GM12891 (cell line): Measurements from ENCODE around the gene RFC2.
"Not testable (repeated sequence)": the region's sequence is repeated elsewhere in the genome, so short reads cannot be mapped to it uniquely, and the experiment has no call there.

ENCODE experiments used
- DNase-seq: peaks from one replicate; pipeline ENCODE4 v3.0.0; 2011; ENCODE audit warnings: low spot score; ENCODE audit not compliant: insufficient read length
- FAIRE-seq: peaks from 2 replicates; lab custom pipeline; 2011; peaks lifted over from hg19 to GRCh38; lab: Jason Lieb, UNC
- PAX5 ChIP-seq: IDR thresholded peaks from 2 replicates; pipeline ENCODE4 v1.6.1; 2011; ENCODE audit warnings: low read length, moderate library complexity, mild to moderate bottlenecking; ENCODE audit not compliant: insufficient read depth, severe bottlenecking
- POLR2A ChIP-seq: IDR thresholded peaks from 2 replicates; pipeline ENCODE4 v1.6.1; 2011; ENCODE audit warnings: low read depth, low read length, control low read depth
- POLR2AphosphoS5 ChIP-seq: IDR thresholded peaks from 2 replicates; pipeline ENCODE4 v1.6.1; 2011; ENCODE audit warnings: low read depth, low read length, control low read depth
- POU2F2 ChIP-seq: IDR thresholded peaks from 2 replicates; pipeline ENCODE4 v1.6.1; 2011; ENCODE audit warnings: low read depth, mild to moderate bottlenecking, control low read depth, low read length, moderate library complexity
- SPI1 ChIP-seq: IDR thresholded peaks from 2 replicates; pipeline ENCODE4 v1.6.1; 2011; ENCODE audit warnings: low read depth, low read length, control low read depth
- TAF1 ChIP-seq: IDR thresholded peaks from 2 replicates; pipeline ENCODE4 v1.6.1; 2011; ENCODE audit warnings: low read depth, low read length, control low read depth

The RFC2 gene

DNA sequence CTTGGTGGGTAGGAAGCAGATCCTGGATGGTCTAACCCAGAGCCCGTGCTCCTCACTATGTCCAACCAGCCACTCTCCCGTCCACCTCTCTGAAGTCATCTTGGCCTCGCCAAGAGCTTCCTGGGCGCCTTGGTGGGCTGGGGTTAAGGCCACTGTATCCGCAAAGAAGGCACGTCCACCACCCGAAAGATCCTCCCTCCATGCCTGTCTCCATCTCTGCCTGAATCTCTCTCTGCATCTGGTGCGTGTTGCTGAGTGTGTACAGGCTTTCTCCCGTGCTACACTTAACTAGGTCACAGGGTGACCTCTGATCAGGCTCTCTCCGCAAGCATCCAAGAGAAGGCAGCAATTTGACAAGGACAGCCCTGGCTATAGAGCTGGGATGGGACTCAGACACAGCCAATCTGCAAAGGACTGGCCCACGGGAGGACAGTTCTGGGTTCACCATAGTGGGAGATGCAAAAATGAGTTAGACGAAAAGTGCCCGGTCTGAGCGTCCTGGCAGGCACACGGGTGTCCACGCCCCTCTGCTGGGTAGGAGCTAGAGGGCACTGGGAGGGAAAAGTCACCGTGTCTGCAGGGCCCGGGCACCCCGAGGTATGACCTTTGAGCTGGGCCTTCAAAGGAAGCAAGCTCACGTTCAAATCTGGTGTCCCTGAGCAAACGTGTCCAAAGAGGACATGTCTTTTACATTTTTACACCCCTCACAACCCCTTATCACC is 9.4 kb upstream of the RFC2 start:
- FAIRE-seq (no peak), DNase-seq (no peak)
- TF ChIP-seq PAX5, result no peak

DNA sequence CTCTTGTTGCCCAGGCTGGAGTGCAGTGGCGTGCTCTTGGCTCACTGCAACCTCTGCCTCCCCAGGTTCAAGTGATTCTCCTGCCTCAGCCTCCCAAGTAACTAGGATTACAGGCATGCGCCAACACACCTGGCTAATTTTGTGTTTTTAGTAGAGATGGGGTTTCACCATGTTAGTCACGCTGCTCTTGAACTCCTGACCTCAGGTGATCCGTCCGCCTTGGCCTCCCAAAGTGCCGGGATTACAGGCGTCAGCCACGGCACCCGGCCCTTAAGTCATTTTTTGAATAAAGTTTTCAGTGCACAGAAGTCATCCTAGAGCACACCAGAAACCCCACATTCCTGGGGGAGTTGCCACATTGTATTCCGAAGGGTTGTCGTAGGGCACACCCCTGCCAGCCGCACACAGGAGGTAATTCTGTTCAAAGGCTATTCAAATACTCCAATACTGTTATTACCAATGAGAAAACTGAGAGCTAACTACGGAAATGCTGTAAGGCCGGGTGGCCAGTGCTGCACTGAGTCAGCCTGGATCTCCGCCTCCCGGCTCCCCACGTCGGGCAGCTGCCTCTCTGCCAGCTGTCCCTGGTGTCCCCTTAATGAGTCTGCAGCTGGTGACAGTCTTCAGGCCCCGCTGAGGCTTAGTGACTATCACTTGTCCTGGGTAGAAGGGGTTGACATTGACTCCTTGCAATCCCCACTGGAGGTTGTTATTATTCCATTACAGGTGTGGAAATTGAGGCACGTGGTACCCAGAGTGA is 8.6 kb upstream of the RFC2 start:
- no peak for FAIRE-seq
- TF ChIP-seq PAX5 (no peak), POU2F2 (no peak), POLR2AphosphoS5 (no peak), SPI1 (no peak), POLR2A (no peak), TAF1 (no peak)
- no peak for DNase-seq

DNA sequence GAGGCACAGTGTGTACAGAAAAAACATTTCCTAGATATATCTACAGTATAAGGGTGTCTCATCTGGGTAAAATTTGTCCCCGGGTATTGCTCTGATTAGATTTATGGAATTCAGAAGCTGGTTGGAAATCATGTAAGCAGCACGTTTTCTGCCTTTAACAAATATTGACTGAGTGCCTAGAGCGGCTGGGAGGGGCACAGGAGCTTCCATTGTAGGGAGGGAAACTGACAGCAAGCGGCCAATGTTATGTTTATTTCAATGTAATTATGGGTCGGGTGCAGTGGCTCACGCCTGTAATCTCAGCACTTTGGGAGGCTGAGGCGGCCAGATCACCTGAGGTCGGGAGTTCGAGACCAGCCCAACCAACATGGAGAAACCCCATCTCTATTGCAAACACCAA is 4.4 kb upstream of the RFC2 start:
- DNase-seq, result no peak
- no peak for FAIRE-seq
- no peak for TF ChIP-seq TAF1
- TF ChIP-seq POLR2AphosphoS5, result no peak
- no peak for TF ChIP-seq SPI1
- TF ChIP-seq POU2F2, result no peak
- no peak for TF ChIP-seq PAX5
- no peak for TF ChIP-seq POLR2A

DNA sequence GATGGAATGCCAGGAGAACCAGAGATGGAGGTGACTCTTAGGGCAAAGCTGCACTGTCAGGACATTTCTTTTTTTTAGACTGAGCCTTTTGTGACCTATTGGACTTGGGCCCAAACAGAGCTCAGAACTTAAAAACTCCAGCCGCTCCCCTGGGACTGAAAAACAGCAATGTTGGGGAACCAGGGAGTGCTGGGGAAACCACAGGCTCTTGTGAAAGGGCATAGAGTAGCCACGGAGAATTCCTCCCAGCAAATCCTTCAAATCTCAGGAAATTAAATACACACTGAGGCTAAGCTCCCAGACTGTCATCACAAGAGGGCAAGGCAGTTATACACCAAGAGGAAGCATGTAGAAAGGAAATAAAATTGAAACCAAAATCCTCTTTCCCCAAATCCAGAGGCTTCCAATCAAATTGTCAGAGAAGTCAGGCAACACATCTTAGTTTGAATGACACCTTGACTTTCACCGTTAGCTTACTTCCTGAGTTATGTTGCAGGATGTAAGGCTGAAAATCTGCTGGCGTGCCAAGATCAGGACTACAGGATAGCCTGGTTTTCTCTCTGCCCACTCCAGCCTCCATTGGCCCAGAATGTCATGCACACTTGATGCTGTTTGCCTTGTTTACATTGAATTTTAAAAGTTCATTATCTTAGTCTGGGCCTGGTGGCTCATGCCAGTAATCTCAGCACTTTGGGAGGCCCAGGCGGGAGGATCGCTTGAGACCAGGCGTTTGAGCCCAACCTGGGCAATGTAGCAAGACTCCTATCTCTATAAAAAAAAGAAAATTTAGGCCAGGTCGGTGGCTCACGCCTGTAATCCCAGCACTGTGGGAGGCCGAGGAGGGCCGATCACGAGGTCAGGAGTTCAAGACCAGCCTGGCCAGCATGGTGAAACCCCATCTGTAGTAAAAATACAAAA is 2.6 kb upstream of the RFC2 start:
- no peak for DNase-seq
- FAIRE-seq, result no peak
- TF ChIP-seq POU2F2, result no peak
- TF ChIP-seq SPI1, result no peak
- TF ChIP-seq POLR2AphosphoS5, result no peak
- TF ChIP-seq TAF1, result no peak
- TF ChIP-seq POLR2A, result no peak
- no peak for TF ChIP-seq PAX5

DNA sequence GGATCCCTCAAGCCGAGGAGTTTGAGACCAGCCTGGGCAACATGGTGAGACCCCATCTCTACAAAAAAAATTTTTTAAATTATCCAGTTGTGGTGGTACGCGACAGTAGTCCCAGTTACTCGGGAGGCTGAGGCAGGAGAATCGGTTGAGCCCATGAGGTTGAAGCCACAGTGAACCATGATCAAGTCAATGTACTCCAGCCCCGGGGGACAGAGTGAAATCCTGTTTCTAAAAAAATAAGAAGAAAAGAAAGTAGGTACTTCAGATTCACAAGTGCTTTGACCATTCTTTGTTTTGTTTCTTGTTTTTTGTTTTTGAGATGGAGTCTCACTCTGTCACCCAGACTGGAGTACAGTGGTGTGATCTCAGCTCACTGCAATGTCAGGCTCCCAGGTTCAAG is 1.3 kb upstream of the RFC2 start:
- not testable (repeated sequence) for DNase-seq, FAIRE-seq

DNA sequence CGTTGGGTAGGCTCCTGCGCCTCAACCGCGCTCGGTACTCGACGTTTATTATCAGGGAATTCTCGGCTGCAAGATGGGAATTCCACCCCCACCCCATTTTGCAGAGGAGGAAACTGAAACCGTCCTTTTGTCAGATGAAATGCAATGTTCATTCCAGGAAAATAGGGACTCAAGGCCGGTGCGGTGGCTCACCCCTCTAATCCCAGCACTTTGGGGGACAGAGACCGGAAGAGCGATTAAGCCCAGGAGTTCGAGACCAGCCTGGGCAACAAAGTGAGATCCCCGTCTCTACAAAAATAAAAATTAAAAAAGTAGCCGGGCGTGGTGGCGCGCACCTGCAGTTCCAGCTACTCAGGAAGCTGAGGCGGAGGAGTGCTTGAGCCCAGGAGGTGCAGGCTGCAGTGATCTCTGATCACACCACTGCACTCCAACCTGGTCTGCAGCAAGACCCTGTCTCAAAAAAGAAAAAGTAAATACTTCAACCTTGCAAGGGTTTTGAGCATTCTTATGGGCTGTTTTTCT is 720 bp upstream of the RFC2 start:
- no peak for DNase-seq
- TF ChIP-seq POLR2AphosphoS5 (no peak), SPI1 (no peak)
- no peak for FAIRE-seq

DNA sequence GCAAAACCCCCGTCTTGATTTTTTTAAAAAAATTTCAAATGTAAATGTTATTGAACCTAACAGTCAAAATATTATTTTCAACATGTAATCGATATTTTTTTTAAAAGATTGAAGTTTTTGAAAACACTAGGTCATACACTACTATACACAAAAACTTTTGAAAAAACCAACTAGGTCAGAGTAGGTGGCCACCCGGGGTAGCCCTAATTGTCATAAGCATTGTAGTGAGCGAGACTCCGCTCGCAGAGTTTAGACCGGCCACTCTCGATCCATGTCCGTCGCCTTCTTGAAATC is 417 bp downstream of the RFC2 start:
- DNase-seq (no peak), FAIRE-seq (no peak)
- TF ChIP-seq POU2F2 (no peak), PAX5 (no peak), POLR2AphosphoS5 (no peak), POLR2A (no peak), SPI1 (no peak), TAF1 (no peak)

DNA sequence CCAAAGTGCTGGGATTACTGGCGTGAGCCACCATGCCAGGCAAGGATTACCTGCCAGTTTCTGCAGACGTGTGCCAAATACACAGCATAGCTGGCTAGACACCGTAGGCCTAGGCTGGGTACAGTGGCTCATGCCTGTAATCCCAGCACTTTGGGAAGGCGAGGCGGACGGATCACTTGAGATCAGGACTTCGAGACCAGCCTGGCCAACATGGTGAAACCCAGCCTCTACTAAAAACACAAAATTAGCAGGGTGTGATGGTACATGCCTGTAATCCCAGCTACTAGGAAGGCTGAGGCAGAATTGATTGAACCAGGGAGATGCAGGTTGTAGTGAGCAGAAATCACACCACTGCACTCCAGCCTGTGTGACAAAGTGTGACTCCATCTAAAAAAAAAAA is 868 bp downstream of the RFC2 start:
- no peak for DNase-seq
- FAIRE-seq, result no peak
- TF ChIP-seq POLR2AphosphoS5, result no peak
- no peak for TF ChIP-seq POU2F2
- TF ChIP-seq TAF1, result no peak
- TF ChIP-seq POLR2A, result no peak
- no peak for TF ChIP-seq PAX5
- no peak for TF ChIP-seq SPI1

DNA sequence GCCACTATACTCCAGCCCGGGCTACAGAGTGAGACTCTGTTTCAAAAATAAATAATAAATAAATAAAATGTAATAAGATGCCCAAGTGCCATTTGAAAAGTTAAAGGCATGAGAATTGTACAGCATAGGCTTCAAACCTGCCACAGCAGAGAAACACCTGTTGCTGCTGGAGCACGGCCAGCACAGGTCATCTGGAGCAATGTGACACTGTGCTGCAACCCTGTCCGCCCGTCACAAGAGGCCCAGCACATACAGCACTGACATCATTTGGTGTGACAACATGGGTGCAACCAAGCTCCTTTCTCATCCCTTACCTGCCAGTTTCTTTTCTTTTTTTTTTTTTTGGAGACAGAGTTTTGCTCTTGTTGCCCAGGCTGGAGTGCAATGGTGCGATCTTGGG is 1.3 kb downstream of the RFC2 start:
- DNase-seq (no peak), FAIRE-seq (no peak)
- TF ChIP-seq POLR2AphosphoS5 (no peak), POU2F2 (no peak), PAX5 (no peak), TAF1 (no peak), POLR2A (no peak), SPI1 (no peak)

DNA sequence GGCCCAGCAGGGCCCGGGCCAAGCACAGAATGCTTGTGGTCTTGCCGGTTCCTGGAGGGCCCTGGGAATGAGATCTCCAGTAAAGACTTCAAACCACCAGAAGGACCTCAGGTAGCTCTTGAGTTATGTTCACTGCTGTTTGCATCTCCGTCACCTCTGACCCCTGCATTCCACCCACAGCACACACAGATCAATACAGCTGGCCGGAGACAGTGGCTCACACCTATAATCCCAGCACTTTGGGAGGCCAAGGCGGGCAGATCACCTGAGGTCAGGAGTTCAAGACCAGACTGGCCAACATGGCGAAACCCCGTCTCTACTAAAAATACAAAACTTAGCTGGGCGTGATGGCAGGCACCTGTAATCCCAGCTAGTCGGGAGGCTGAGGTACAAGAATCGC is 5.1 kb downstream of the RFC2 start:
- not testable (repeated sequence) for DNase-seq, FAIRE-seq
